ENCODE measurements around the gene C4B.
"Not testable (repeated sequence)": the region's sequence is repeated elsewhere in the genome, so short reads cannot be mapped to it uniquely, and the experiment has no call there.

The C4B gene

DNA sequence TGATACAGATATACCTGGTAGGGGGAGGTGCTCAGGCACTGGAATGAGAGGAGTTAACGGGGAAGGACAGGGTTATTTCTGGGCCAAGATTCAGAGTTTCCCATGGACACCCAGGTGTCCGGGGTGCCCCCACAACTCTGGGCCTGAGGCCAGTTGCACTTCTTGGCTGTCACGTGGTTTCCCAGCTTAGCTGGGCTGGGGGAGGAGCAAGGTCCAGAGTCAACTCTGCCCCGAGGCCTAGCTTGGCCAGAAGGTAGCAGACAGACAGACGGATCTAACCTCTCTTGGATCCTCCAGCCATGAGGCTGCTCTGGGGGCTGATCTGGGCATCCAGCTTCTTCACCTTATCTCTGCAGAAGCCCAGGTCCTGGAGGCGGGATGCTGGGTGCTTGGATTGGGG lies at the start of gene C4B:
Gene C4B, plus strand, starts transcription at position 249 of the 400 bp plus-strand sequence. Its CDS starts 51 bp downstream, at position 300.
- H3K4me1 Mint-ChIP-seq (ENCODE audit: low read depth); H3K4me3 Mint-ChIP-seq; DNase-seq; H3K9me3 Mint-ChIP-seq; H3K27ac Mint-ChIP-seq; H3K27me3 Mint-ChIP-seq; H3K36me3 Mint-ChIP-seq (ENCODE audit: low read depth): not testable (repeated sequence)

GRCh38 chr6:31965700-31966099 lies 48.9 kb upstream of the C4B start:
- Mint-ChIP-seq H3K27me3 (no peaks in the 10 kb centered on the region), H3K36me3 (ENCODE audit: low read depth) (peaks cover 100% of the 10 kb centered on the region), H3K9me3 (no peaks in the 10 kb centered on the region), H3K4me1 (ENCODE audit: low read depth) (peaks cover 28% of the 10 kb centered on the region), H3K27ac (no peak overlapping the region), H3K4me3 (no peak overlapping the region)
- DNase-seq: no peak

GRCh38 chr6:31966506-31966905 lies 48.1 kb upstream of the C4B start:
- DNase-seq: no peak
- no peaks in the 10 kb centered on the region for H3K27me3 Mint-ChIP-seq
- H3K36me3 Mint-ChIP-seq (ENCODE audit: low read depth): peaks cover 99% of the 10 kb centered on the region
- no peak overlapping the region for H3K27ac Mint-ChIP-seq
- peaks cover 28% of the 10 kb centered on the region for H3K4me1 Mint-ChIP-seq (ENCODE audit: low read depth)
- no peaks in the 10 kb centered on the region for H3K9me3 Mint-ChIP-seq
- no peak overlapping the region for H3K4me3 Mint-ChIP-seq

DNA sequence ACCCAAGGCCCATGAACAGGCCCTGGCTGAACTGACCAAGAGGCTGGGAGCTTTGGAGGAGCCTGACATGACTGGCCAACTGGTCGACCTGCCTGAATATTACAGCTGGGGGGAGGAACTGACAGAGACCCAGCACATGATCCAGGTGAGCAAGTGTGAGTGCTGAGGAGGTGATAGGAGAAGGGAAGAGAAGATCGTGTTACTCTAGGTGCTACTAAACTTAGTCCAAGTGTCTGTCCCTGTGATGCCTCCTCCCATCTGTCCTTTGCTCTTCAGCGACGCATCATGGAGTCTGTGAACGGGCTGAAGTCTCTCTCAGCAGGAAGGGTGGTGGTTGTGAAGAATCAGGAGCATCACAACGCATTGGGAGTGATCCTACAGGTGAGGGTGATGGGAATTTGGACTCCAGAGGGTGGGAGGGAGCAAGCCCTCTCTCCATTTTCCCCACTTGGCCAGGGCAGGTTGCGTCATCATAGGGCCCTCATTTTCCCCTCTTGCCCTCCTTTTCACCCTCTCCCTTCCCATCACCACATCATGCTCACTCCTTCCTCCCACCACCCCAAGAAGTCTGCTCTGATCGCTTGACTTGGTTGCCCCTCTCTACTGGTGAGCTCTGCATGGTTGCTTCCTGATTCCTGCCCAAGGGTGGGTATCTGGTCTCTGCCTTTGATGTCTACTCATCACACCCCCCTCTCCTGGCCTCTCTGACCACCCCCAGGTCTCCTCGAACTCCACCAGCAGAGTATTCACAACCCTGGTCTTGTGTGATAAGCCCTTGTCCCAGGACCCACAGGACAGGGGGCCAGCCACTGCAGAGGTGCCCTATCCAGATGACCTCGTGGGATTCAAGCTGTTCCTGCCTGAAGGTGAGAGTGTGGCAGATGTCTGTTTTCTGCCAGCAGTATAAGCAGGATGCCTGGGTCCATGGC lies 47.3 kb upstream of the C4B start:
- H3K36me3 Mint-ChIP-seq (ENCODE audit: low read depth): peaks cover 97% of the 10 kb centered on the region
- peaks cover 28% of the 10 kb centered on the region for H3K4me1 Mint-ChIP-seq (ENCODE audit: low read depth)

GRCh38 chr6:31967926-31968320 lies 46.7 kb upstream of the C4B start:
- H3K4me3 Mint-ChIP-seq: no peak overlapping the region
- no peak for DNase-seq
- H3K36me3 Mint-ChIP-seq (ENCODE audit: low read depth): peaks cover 97% of the 10 kb centered on the region
- H3K9me3 Mint-ChIP-seq: no peaks in the 10 kb centered on the region
- H3K4me1 Mint-ChIP-seq (ENCODE audit: low read depth): peaks cover 33% of the 10 kb centered on the region
- H3K27ac Mint-ChIP-seq: peak overlapping the region; percentile 100
- H3K27me3 Mint-ChIP-seq: no peaks in the 10 kb centered on the region

More for the DNA sequence above, 47.3 kb upstream of the C4B start:
- Mint-ChIP-seq H3K9me3 (no peaks in the 10 kb centered on the region), H3K27me3 (no peaks in the 10 kb centered on the region), H3K4me3 (no peak overlapping the region), H3K27ac (peak overlapping the region; percentile 100)
- no peak for DNase-seq

DNA sequence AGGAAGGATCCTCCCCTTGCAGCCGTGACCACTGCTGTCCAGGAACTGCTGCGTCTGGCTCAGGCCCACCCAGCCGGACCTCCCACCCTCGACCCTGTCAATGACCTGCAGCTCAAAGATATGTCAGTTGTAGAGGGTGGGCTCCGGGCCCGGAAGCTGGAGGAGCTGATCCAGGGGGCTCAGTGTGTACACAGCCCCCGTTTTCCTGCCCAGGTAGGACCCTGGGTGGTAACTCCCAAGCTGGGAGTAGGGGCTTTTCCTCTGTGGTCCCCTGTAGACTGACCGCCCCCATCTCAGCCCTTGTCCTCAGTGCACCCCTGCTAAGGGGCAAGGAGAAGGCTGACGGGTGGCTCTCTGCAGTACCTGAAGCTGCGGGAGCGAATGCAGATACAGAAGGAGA lies 46.3 kb upstream of the C4B start:
- no peak for DNase-seq
- Mint-ChIP-seq H3K4me1 (ENCODE audit: low read depth) (peaks cover 37% of the 10 kb centered on the region), H3K27me3 (no peaks in the 10 kb centered on the region), H3K36me3 (ENCODE audit: low read depth) (peaks cover 96% of the 10 kb centered on the region), H3K27ac (peak overlapping the region; percentile 100), H3K9me3 (no peaks in the 10 kb centered on the region), H3K4me3 (no peak overlapping the region)

- no peak for DNase-seq
- H3K9me3 Mint-ChIP-seq: no peaks in the 10 kb centered on the region
- peak overlapping the region; percentile 96 for H3K4me3 Mint-ChIP-seq
- peaks cover 44% of the 10 kb centered on the region for H3K4me1 Mint-ChIP-seq (ENCODE audit: low read depth)
- H3K27me3 Mint-ChIP-seq: no peaks in the 10 kb centered on the region
- H3K27ac Mint-ChIP-seq: peak overlapping the region; percentile 100
- H3K36me3 Mint-ChIP-seq (ENCODE audit: low read depth): peaks cover 94% of the 10 kb centered on the region
Observed at GRCh38 chr6:31968791-31969711, 45.5 kb upstream of the C4B start.

DNA sequence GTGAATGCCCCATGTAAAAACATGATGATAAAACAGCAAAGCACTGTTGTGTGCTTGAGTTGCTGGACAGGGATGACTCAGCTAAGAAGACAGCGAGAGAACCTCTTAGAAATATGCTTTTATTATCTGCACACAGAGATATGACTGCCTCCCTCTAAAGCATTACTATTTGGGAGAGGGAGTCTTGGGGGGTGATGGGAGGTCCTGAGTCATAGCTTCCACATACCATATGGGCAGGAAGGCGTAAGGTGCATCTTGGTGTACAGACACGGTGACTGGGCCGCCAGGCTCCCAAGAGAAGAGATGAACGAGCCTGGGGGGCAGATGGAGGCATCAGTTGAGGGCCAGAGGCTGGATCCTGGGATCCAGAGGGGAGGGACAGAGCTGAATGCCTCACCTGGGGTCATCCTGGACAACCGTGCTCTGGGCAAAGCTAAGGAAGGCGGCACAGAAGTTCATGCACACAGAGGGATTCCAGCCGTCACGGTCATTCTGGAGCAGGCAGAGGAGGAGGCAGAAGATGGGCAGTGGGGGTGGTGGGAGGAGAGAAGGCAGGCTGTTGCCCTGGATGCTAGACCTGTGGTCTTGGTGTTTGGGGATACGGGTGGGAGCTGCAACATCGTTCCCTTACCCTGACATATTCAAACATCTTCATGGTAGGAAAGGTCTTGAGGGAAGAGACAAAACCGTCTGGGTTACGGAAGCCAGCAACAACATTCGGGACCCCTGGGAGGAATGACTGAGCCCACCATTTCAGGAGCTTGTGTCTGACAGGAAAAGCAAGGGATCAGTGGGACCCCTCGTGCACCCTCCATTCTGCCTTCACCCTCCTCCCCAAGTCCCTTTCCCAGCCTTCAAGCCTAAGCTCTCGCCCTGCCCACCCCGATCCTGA lies 44.6 kb upstream of the C4B start:
- Mint-ChIP-seq H3K9me3 (no peaks in the 10 kb centered on the region), H3K27ac (peak overlapping the region; percentile 100), H3K27me3 (no peaks in the 10 kb centered on the region), H3K4me3 (peak overlapping the region; percentile 96), H3K4me1 (ENCODE audit: low read depth) (peaks cover 50% of the 10 kb centered on the region), H3K36me3 (ENCODE audit: low read depth) (peaks cover 90% of the 10 kb centered on the region)
- no peak for DNase-seq

- no peaks in the 10 kb centered on the region for H3K9me3 Mint-ChIP-seq
- peaks cover 87% of the 10 kb centered on the region for H3K36me3 Mint-ChIP-seq (ENCODE audit: low read depth)
- peak overlapping the region; percentile 100 for H3K27ac Mint-ChIP-seq
- H3K27me3 Mint-ChIP-seq: no peaks in the 10 kb centered on the region
- peak overlapping the region; percentile 96 for H3K4me3 Mint-ChIP-seq
- peaks cover 50% of the 10 kb centered on the region for H3K4me1 Mint-ChIP-seq (ENCODE audit: low read depth)
- no peak for DNase-seq
Observed at GRCh38 chr6:31970604-31971271, 43.9 kb upstream of the C4B start.

DNA sequence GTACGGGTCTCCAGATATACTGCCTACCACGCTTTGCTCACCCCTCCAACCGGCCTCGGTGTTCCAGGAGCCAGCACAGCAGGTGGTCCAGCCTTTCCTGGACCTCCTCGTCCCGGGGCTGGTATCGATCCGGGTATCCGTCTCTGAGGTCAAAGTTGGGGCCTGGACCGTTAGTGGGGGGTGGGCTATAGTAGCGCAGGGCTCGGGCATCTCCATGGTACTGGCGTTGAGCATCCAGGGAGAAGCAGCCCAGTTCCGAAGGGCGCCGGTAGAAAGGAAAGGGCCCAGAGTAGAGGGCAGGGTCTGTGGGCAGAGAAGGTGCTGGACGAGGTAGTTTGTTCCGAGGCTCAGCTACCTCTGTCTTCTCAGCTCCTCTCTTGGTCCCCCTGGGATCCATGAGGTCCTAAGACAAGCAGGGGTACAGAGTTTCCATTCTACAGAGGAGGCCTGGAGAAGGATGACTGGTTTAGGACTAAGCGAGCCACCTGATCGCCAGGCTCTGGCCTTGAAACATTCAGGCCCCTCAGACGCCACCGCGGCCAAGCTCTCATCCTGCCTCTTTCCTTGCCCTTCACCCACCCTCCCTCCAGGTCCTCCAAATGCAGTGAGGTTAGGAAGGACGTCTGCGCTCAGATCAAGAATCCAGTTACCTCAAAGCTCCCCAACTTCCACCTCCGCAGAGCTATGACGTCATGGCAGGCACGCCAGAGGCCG lies 43.2 kb upstream of the C4B start:
- H3K36me3 Mint-ChIP-seq (ENCODE audit: low read depth): peaks cover 80% of the 10 kb centered on the region
- DNase-seq: no peak
- no peaks in the 10 kb centered on the region for H3K9me3 Mint-ChIP-seq
- H3K4me3 Mint-ChIP-seq: peak overlapping the region; percentile 96
- no peaks in the 10 kb centered on the region for H3K27me3 Mint-ChIP-seq
- peak overlapping the region; percentile 100 for H3K27ac Mint-ChIP-seq
- peaks cover 50% of the 10 kb centered on the region for H3K4me1 Mint-ChIP-seq (ENCODE audit: low read depth)

DNA sequence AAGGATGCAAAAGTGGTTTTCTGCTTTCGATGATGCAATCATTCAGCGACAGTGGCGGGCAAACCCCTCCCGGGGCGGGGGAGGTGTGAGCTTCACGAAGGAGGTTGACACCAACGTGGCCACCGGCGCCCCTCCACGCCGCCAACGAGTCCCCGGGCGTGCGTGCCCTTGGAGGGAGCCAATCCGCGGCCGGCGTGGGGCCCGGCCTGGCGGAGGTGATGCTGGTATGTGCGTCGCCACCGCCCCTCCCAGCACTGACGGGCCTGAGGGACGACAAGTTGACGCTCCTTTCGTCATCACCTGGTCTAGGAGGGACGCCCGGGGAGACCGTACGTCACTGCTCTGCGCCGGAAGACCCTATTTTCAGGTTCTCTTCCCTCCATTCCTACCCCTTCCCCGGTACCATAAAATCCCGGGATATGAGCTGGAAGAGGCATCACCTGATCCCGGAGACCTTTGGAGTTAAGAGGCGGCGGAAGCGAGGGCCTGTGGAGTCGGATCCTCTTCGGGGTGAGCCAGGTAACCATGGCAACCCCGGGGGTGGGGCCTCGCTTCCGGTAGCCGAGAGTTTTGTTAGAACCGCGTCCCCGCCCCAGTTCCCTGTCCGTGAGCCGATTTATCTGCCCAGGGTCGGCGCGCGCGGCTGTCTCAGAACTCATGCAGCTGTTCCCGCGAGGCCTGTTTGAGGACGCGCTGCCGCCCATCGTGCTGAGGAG lies 42.4 kb upstream of the C4B start, which contains the start of gene DXO:
Gene DXO, minus strand, starts transcription at position 146 of the 716 bp plus-strand sequence. CDS start 463 bp downstream, outside the sequence.
- peaks cover 50% of the 10 kb centered on the region for H3K4me1 Mint-ChIP-seq (ENCODE audit: low read depth)
- H3K4me3 Mint-ChIP-seq: peak within 1 kb of the TSS; percentile 96
- no peaks in the 10 kb centered on the region for H3K9me3 Mint-ChIP-seq
- H3K27ac Mint-ChIP-seq: peak within 1 kb of the TSS; percentile 100
- peak; percentile 98 for DNase-seq
- no peaks in the 10 kb centered on the region for H3K27me3 Mint-ChIP-seq
- H3K36me3 Mint-ChIP-seq (ENCODE audit: low read depth): peaks cover 79% of the 10 kb centered on the region

DNA sequence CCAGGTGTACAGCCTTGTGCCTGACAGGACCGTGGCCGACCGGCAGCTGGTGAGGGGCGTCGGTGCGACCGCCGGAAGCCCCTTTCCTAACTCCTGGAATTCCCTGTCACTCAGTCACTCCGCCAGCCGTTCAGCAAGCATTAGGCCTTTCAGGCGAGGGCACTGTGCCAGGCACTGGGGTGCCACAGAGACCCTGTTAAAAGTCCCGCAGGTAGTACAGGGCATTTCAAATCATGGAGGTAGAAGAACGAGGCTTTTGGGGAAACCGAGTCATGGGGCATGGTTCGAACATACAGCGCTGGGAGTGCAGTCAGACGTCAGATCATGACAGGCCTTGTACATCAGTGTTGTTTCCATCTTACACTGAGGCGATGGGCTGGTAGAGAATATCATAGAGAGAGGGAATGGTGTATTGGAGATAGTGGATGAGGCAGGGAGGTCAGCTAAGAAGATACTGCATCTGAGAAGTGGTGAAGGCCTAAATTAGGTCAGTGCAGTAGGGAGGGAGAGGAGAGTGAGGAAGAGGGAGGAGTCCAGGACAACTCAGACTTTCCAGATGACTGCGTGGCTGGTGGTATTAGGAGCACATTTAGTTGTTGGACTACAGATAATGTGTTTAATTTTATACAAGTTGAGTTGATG lies 41.8 kb upstream of the C4B start:
- peaks cover 50% of the 10 kb centered on the region for H3K4me1 Mint-ChIP-seq (ENCODE audit: low read depth)
- H3K27ac Mint-ChIP-seq: peak overlapping the region; percentile 100
- peak overlapping the region; percentile 96 for H3K4me3 Mint-ChIP-seq
- no peak for DNase-seq
- no peaks in the 10 kb centered on the region for H3K9me3 Mint-ChIP-seq
- no peaks in the 10 kb centered on the region for H3K27me3 Mint-ChIP-seq
- H3K36me3 Mint-ChIP-seq (ENCODE audit: low read depth): peaks cover 72% of the 10 kb centered on the region

All from activated T-cell treated with anti-CD3 and anti-CD28 coated beads, Interleukin-2, amount 50 U/mL, for 24 hours (primary cell).